ENCODE measurements around the gene SLC1A7. TPM values are rescaled to one million over a fixed set of nuclear protein-coding genes. Genes with fewer than 3 reads are reported as not detected.
A peak's percentile ranks its signal among the peaks of the same experiment; 100 is the strongest.

SLC1A7 gene
- total and polyA plus RNA-seq, 2 of the 13 experiments (the other 11 are each of a cell fraction or from before 2014, with no cell fraction given) = 0.04 to 2.0 TPM

GRCh38 chr1:53145942-53146708 lies 3.7 kb upstream of the SLC1A7 start (continued):
- peak; percentile 68; the same call in 1 of the 2 replicates for TF ChIP-seq ZNF333 (CRISPR knock-in tag; IDR thresholded peaks at IDR 0.05; ENCODE audit: borderline replicate concordance)
- no peak for TF ChIP-seq ZBTB25 (CRISPR knock-in tag; IDR thresholded peaks at IDR 0.05)
- 0 out of 2 replicates have a peak, but pooled peaks have one; percentile 56 for TF ChIP-seq IRF9 (CRISPR knock-in tag; IDR thresholded peaks at IDR 0.05; ENCODE audit: borderline replicate concordance)
- TF ChIP-seq ZNF639 (CRISPR knock-in tag; conservative IDR thresholded peaks at IDR 0.05) = peak; percentile 85; the same call in 1 of the 2 replicates
- TF ChIP-seq TERF1 (CRISPR knock-in tag; IDR thresholded peaks at IDR 0.05) = no peak
- TF ChIP-seq ARID3A (IDR thresholded peaks at IDR 0.05; ENCODE audit: low read depth, low read length) = peak; percentile 96
- peak; percentile 80; the same call in 1 of the 2 replicates for TF ChIP-seq ZBTB34 (CRISPR knock-in tag; IDR thresholded peaks at IDR 0.05)
- peak; percentile 51 for TF ChIP-seq ASH2L (IDR thresholded peaks at IDR 0.05; ENCODE audit: insufficient read length, low read depth, low read length)
- peak; percentile 30; the same call in 1 of the 2 replicates for TF ChIP-seq CTCF (CRISPR knock-in tag; IDR thresholded peaks at IDR 0.05)
- 0 out of 2 replicates have a peak, but pooled peaks have one; percentile 22 for TF ChIP-seq SNAPC2 (CRISPR knock-in tag; IDR thresholded peaks at IDR 0.05)
- TF ChIP-seq USF2 (IDR thresholded peaks at IDR 0.05; ENCODE audit: low read depth, low read length) = no peak
- no peak for TF ChIP-seq USF2 (CRISPR knock-in tag; IDR thresholded peaks at IDR 0.05; ENCODE audit: borderline replicate concordance)
- TF ChIP-seq SKI (IDR thresholded peaks at IDR 0.05; ENCODE audit: partially characterized antibody) = peak; percentile 42

Measured in HepG2 (cell line).